Lung (tissue), 12 donors: Measurements from ENCODE around the gene CCDC9B. TPM values are rescaled to one million over a fixed set of nuclear protein-coding genes. Genes with fewer than 3 reads are reported as not detected.

Experiments used
- ATAC-seq: fragments of 200-7000 bp; cut with Tn5 transposase; one replicate; pipeline ENCODE4 v1.9.1; 2020; ENCODE audit warnings: moderate number of reproducible peaks; ENCODE audit not compliant: insufficient read depth, low FRiP score
- DNase-seq, 3 donors: peaks; one replicate each; pipeline ENCODE4 v3.0.0-alpha.2; 2013 to 2017
- H3K27ac ChIP-seq, 2 donors: one replicate each; pipeline ENCODE4 v1.5.1; 2013; ENCODE audit warnings: mild to moderate bottlenecking in 2 of 2, moderate library complexity in 2 of 2, control low read depth in 1 of 2, inconsistent platforms in 1 of 2, low read depth in 1 of 2, low read length in 1 of 2
- H3K27me3 ChIP-seq, 3 donors: one replicate each; pipeline ENCODE4 v1.5.1; 2013; ENCODE audit warnings: low read length in 2 of 3; ENCODE audit not compliant: control insufficient read depth in 3 of 3, insufficient read depth in 3 of 3
- H3K36me3 ChIP-seq, 4 donors: one replicate each; pipeline ENCODE4 v1.5.1; 2013; ENCODE audit warnings: low read length in 4 of 4, mild to moderate bottlenecking in 1 of 4, moderate library complexity in 1 of 4; ENCODE audit not compliant: control insufficient read depth in 4 of 4, insufficient read depth in 4 of 4
- H3K4me1 ChIP-seq, 5 donors: one replicate each; pipeline ENCODE4 v1.5.1; 2013; ENCODE audit warnings: low read length in 5 of 5, mild to moderate bottlenecking in 2 of 5, moderate library complexity in 1 of 5; ENCODE audit not compliant: control insufficient read depth in 5 of 5, insufficient read depth in 5 of 5
- H3K4me3 ChIP-seq: one replicate; pipeline ENCODE4 v1.5.1; 2013; ENCODE audit warnings: mild to moderate bottlenecking, control low read depth, moderate library complexity
- H3K9ac ChIP-seq, 2 donors: one replicate each; pipeline ENCODE4 v1.5.1; 2013; ENCODE audit warnings: low read length in 2 of 2, control low read depth in 1 of 2; ENCODE audit not compliant: insufficient read depth in 1 of 2
- H3K9me3 ChIP-seq, 4 donors: one replicate each; pipeline ENCODE4 v1.5.1; 2013; ENCODE audit warnings: low read length in 3 of 4, mild to moderate bottlenecking in 1 of 4, moderate library complexity in 1 of 4; ENCODE audit not compliant: control insufficient read depth in 4 of 4, insufficient read depth in 3 of 4
- WGBS, 2 donors: extraction: QIAGEN DNeasy Blood & Tissue Kit; methylation state at CpG; one replicate each; pipeline ENCODE4 v1.1.7; 2013; 5-methylcytosine and 5-hydroxymethylcytosine counted together
- polyA plus RNA-seq, 2 donors: library from polyadenylated mRNA; stranded (reverse); fragments of 200-250 nt; gene quantifications; one replicate each; pipeline ENCODE4 v1.2.1, GENCODE V29; 2013
- total RNA-seq, 2 donors: library from RNA; depleted of rRNA in 1 of 2; stranded (reverse); fragments of >200 nt in 1 of 2; gene quantifications; one replicate each; pipeline ENCODE4 v1.2.1, GENCODE V29; 2014 to 2021
- TF ChIP-seq, protein P1 (sequence below): IDR thresholded peaks from 2 replicates; pipeline ENCODE4 v1.5.1; 2012; ENCODE audit warnings: mild to moderate bottlenecking; ENCODE audit errors: control extremely low read depth, extremely low read depth
- donor health status: control.
- donor health status: control.
- donor health status: Bipolar disorder and iron deficiency.
- donor health status: healthy.
- donor health status: DM: yes; HTN: yes; CAD: no.

The CCDC9B gene
- total and polyA plus RNA-seq, 4 donors = 4.4 to 42.1 (median 14.9) TPM

- H3K36me3 ChIP-seq = no peaks in the 10 kb centered on the region
- DNase-seq (no peak), ATAC-seq (no peak)
- H3K9me3 ChIP-seq = no peaks in the 10 kb centered on the region
- H3K9ac ChIP-seq = no peak overlapping the region
- TF ChIP-seq, protein P1, sequence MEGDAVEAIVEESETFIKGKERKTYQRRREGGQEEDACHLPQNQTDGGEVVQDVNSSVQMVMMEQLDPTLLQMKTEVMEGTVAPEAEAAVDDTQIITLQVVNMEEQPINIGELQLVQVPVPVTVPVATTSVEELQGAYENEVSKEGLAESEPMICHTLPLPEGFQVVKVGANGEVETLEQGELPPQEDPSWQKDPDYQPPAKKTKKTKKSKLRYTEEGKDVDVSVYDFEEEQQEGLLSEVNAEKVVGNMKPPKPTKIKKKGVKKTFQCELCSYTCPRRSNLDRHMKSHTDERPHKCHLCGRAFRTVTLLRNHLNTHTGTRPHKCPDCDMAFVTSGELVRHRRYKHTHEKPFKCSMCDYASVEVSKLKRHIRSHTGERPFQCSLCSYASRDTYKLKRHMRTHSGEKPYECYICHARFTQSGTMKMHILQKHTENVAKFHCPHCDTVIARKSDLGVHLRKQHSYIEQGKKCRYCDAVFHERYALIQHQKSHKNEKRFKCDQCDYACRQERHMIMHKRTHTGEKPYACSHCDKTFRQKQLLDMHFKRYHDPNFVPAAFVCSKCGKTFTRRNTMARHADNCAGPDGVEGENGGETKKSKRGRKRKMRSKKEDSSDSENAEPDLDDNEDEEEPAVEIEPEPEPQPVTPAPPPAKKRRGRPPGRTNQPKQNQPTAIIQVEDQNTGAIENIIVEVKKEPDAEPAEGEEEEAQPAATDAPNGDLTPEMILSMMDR = no peak
- peaks cover 0 to 18% (median 9%) of the 10 kb centered on the region in 5 donors for H3K4me1 ChIP-seq
- 90 to 92% methylated on average over 11 of the region's 11 CpGs for WGBS, 2 donors
- H3K27me3 ChIP-seq = peaks cover 0 to under 1% (median 0%) of the 10 kb centered on the region in 3 donors
- H3K4me3 ChIP-seq = no peak overlapping the region
- no peak overlapping the region for H3K27ac ChIP-seq
Observed at GRCh38 chr15:40347559-40348473, 7.1 kb upstream of the CCDC9B start.

DNA sequence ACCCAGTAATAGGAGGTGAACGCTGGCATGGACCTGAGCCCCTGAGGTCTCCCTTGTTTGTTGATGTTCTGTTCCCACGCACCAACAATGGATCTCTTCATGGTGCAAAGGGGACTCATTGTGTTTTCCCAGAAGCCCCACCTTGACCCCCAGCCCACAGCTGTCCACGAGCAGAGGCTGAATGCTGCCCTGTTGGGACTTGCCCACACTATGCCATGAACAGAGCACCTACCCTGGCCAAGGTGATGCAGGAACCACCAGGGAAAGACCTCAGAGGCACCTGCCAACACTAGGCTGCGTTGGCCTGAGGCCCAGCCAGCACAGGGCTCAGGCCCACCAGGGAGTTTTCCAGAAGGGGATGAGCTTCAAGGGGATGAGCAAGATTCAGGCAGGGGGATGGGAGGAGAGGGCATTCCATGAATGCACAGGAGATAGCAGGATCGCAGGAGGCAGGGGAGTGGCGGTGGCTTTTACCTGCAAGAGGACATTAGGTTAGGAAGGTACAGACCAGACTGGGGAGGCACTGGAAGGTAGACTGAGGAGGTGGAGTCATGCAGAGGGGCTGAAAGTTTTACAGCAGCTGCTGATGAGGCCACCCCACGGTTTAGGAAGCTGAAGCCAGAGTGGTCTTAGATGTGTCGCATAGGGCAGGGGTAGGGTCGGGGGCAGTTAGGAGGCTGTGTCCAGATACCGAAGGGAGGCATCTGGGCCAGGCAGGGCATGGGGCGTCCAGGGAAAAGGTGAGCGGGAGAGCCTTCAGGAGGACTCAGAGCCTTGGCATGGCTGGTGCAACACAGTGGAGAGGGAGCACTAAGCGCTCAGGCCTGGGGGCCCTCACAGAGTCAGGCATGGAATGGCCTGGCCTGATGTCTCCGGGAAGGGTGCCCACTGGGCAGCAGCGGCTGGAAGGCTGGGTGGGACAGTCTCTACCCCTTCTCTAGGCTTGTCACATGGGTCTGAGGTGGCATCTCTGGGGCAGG, 6.1 kb upstream of the CCDC9B start:
- ATAC-seq = no peak
- no peak overlapping the region for H3K9ac ChIP-seq
- DNase-seq = no peak
- no peaks in the 10 kb centered on the region for H3K36me3 ChIP-seq
- peaks cover 0 to 20% (median 10%) of the 10 kb centered on the region in 5 donors for H3K4me1 ChIP-seq
- no peak overlapping the region for H3K4me3 ChIP-seq
- TF ChIP-seq, protein P1 = no peak
- no peak overlapping the region for H3K27ac ChIP-seq
- H3K27me3 ChIP-seq = no peaks in the 10 kb centered on the region
- no peaks in the 10 kb centered on the region for H3K9me3 ChIP-seq
- WGBS, 2 donors = 92 to 95% methylated on average over 15 of the region's 15 CpGs

- no peaks in the 10 kb centered on the region for H3K27me3 ChIP-seq
- H3K27ac ChIP-seq = no peak overlapping the region
- WGBS, 2 donors = 91 to 92% methylated on average over 5 to 6 of the region's 6 CpGs
- ATAC-seq (no peak), DNase-seq (no peak)
- no peaks in the 10 kb centered on the region for H3K36me3 ChIP-seq
- no peak overlapping the region for H3K9ac ChIP-seq
- H3K9me3 ChIP-seq = no peaks in the 10 kb centered on the region
- H3K4me3 ChIP-seq = no peak overlapping the region
- H3K4me1 ChIP-seq = peaks cover 0 to 27% (median 11%) of the 10 kb centered on the region in 5 donors
- TF ChIP-seq, protein P1 = no peak
Observed at GRCh38 chr15:40345867-40346578, 5.3 kb upstream of the CCDC9B start.
